ENCODE results near the gene ITGB1BP1.

Gene ITGB1BP1

DNA sequence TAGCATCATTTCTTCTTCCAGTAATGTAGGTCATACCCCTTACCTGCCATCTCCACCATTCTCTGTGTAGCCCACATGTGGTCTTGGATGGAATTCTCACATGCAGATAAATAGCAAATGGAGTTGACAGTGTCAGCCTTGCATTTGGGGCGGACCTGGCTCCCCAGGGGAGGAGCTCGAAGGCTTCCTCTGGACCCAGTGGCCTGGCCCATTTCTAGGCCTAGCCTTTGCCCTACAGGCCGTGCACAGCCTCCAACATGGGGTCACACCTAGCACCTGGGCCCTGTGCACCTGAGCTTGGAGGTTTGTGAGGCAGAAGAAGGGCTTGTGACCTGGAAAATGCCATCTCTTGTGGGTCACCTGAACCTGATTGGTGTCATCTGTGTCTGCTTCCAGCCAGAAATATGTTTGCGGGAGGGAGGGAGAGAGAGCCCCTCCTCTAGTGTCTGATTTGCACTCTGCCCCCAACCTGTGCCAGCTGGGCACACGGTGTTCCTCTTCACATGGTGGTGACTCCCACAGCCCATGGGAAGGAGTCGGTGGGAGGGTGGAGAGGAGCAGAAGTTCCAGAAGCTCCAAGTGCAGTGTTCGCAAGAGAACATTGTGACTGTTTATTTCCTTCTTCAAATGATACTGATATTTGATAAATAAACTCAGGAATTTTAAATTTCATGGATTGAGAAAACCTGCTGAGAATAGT lies 33.0 kb downstream of the ITGB1BP1 start:
- H3K9ac ChIP-seq (ENCODE audit: low read length) = no peak overlapping the region
- H3K4me2 ChIP-seq (ENCODE audit: low read length, poor library complexity, severe bottlenecking) = no peak overlapping the region
- H3K79me1 ChIP-seq (replicated peaks; ENCODE audit: low read length, poor library complexity, severe bottlenecking) = peaks cover 27% of the 10 kb centered on the region
- WGBS = 95% methylated on average over 6 of the region's 7 CpGs
- H3K4me1 ChIP-seq (ENCODE audit: control insufficient read depth, insufficient read depth, low read depth, low read length) = peaks cover 39% of the 10 kb centered on the region
- H2BK15ac ChIP-seq (ENCODE audit: low read depth, poor library complexity, severe bottlenecking) = no peak overlapping the region
- no peak for DNase-seq
- H3K14ac ChIP-seq (ENCODE audit: low read length in 2 of 2) = no peak overlapping the region
- H3K9me3 ChIP-seq (ENCODE audit: control insufficient read depth, low read length) = no peaks in the 10 kb centered on the region
- H3K27me3 ChIP-seq (ENCODE audit: control insufficient read depth in 1 of 2, insufficient read depth in 1 of 2, low read length in 2 of 2) = no peaks in the 10 kb centered on the region
- no peak overlapping the region for H2AK5ac ChIP-seq (ENCODE audit: low read length, severe bottlenecking)
- H3K18ac ChIP-seq (ENCODE audit: low read depth in 1 of 2, low read length in 2 of 2) = no peak overlapping the region
- peak overlapping the region in 1 of 2 experiments; percentile 24 for H2BK12ac ChIP-seq (ENCODE audit: low read length in 2 of 2)
- no peak overlapping the region for H2BK120ac ChIP-seq (ENCODE audit: low read depth, low read length)
- no peak overlapping the region for H2BK5ac ChIP-seq (ENCODE audit: low read depth, low read length, poor library complexity, severe bottlenecking)
- H2AFZ ChIP-seq (ENCODE audit: low read depth, low read length) = no peak overlapping the region
- H3K4me3 ChIP-seq (ENCODE audit: insufficient read depth in 1 of 2, low read depth in 1 of 2, low read length in 2 of 2) = no peak overlapping the region
- no peak overlapping the region for H3K27ac ChIP-seq (ENCODE audit: low read length, poor library complexity, severe bottlenecking)
- no peak overlapping the region for H4K8ac ChIP-seq (ENCODE audit: low read length)
- peak overlapping the region in 1 of 2 experiments; percentile 2 for H3K23ac ChIP-seq (ENCODE audit: low read length in 2 of 2)
- H3K36me3 ChIP-seq (ENCODE audit: control insufficient read depth in 1 of 2, insufficient read depth in 2 of 2, low read depth in 1 of 2, low read length in 2 of 2) = peaks cover 45 to 66% of the 10 kb centered on the region in 2 experiments
- H4K91ac ChIP-seq (ENCODE audit: low read length) = no peak overlapping the region
- no peak overlapping the region for H3K4ac ChIP-seq (ENCODE audit: low read depth in 1 of 2, low read length in 2 of 2)

DNA sequence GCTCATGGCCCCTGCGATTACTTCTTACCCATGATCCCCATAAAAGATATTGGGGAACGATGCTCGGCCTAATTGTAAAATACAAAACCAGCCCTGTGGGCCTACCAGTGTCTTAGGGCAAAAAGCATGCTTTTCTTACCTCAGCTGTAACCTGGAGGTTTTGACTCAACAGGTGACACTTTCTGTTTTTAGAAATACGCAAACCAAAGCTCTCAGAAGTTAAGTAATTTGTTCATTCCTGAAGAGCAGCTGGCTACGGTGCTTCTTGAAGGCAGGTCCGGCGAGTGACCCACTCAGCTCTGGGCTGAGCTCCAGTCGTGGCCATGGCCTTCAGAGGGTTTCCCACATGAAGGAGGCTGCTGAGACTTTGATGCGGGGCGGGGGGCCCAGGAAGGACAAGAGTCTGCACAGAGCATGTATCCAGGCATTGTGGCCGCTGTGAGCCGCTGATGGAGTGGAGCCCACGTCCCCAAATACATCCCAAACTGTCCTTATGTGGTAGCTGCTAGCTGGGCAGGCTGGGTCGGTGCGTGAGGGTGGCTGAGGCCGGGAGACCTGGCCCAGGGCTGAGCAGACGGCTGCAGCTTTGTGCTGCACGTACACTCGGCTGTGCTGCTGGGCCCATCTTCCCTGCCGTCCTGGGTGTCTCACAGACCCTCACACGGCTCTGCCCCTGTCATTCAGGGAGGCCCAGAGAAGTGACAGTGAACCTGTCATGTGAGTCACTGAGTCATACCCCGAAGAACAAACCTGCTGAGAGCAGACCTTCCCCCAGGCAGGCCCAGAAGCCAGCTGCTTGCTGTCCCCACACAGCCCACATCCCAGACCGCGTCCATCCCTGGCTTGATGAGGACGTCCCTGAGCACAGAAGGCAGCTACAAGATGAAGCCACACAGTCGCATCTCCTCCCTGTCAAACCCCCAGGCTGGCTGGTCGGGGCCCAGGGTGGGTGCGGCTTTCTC lies 34.1 kb downstream of the ITGB1BP1 start:
- Histone ChIP-seq H2BK15ac (ENCODE audit: low read depth, poor library complexity, severe bottlenecking) (no peak overlapping the region), H2BK12ac (ENCODE audit: low read length in 2 of 2) (peak overlapping the region in 1 of 2 experiments; percentile 10), H3K14ac (ENCODE audit: low read length in 2 of 2) (no peak overlapping the region), H3K9ac (ENCODE audit: low read length) (no peak overlapping the region), H4K91ac (ENCODE audit: low read length) (peak overlapping the region; percentile 29), H2AFZ (ENCODE audit: low read depth, low read length) (no peak overlapping the region), H3K4ac (ENCODE audit: low read depth in 1 of 2, low read length in 2 of 2) (no peak overlapping the region), H3K4me2 (ENCODE audit: low read length, poor library complexity, severe bottlenecking) (no peak overlapping the region), H3K36me3 (ENCODE audit: control insufficient read depth in 1 of 2, insufficient read depth in 2 of 2, low read depth in 1 of 2, low read length in 2 of 2) (peaks cover 47 to 68% of the 10 kb centered on the region in 2 experiments), H2AK5ac (ENCODE audit: low read length, severe bottlenecking) (peak overlapping the region; percentile 49), H2BK120ac (ENCODE audit: low read depth, low read length) (no peak overlapping the region), H3K4me3 (ENCODE audit: insufficient read depth in 1 of 2, low read depth in 1 of 2, low read length in 2 of 2) (no peak overlapping the region), H2BK5ac (ENCODE audit: low read depth, low read length, poor library complexity, severe bottlenecking) (no peak overlapping the region), H3K23ac (ENCODE audit: low read length in 2 of 2) (peak overlapping the region in 1 of 2 experiments; percentile 23), H3K27ac (ENCODE audit: low read length, poor library complexity, severe bottlenecking) (no peak overlapping the region), H3K9me3 (ENCODE audit: control insufficient read depth, low read length) (no peaks in the 10 kb centered on the region), H3K27me3 (ENCODE audit: control insufficient read depth in 1 of 2, insufficient read depth in 1 of 2, low read length in 2 of 2) (no peaks in the 10 kb centered on the region), H3K79me1 (replicated peaks; ENCODE audit: low read length, poor library complexity, severe bottlenecking) (peaks cover 21% of the 10 kb centered on the region), H3K4me1 (ENCODE audit: control insufficient read depth, insufficient read depth, low read depth, low read length) (peaks cover 38% of the 10 kb centered on the region), H4K8ac (ENCODE audit: low read length) (no peak overlapping the region), H3K18ac (ENCODE audit: low read depth in 1 of 2, low read length in 2 of 2) (no peak overlapping the region)
- 91% methylated on average over 28 of the region's 28 CpGs for WGBS
- DNase-seq = no peak

DNA sequence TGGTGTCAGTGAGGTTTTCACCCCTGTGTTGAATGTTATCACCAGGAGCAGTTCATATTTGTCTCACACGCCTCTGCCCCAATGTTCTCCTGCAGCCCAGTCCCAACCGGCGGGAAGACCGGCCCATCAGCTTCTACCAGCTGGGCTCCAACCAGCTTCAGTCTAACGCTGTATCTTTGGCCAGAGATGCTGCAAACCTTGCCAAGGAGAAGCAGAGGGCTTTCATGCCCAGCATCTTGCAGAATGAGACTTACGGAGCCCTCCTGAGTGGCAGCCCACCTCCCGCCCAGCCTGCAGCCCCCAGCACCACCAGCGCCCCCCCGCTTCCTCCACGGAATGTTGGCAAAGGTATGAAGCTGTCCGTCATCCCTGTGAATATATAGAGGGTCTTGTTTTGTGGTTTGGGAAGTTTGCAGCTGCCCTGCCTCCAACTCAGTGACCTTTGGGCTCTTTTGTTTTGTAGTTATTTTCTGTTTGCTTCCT lies 35.1 kb downstream of the ITGB1BP1 start:
- Histone ChIP-seq H2BK5ac (ENCODE audit: low read depth, low read length, poor library complexity, severe bottlenecking) (no peak overlapping the region), H2BK120ac (ENCODE audit: low read depth, low read length) (no peak overlapping the region), H3K4me1 (ENCODE audit: control insufficient read depth, insufficient read depth, low read depth, low read length) (peaks cover 34% of the 10 kb centered on the region), H3K14ac (ENCODE audit: low read length in 2 of 2) (no peak overlapping the region), H3K9me3 (ENCODE audit: control insufficient read depth, low read length) (no peaks in the 10 kb centered on the region), H3K36me3 (ENCODE audit: control insufficient read depth in 1 of 2, insufficient read depth in 2 of 2, low read depth in 1 of 2, low read length in 2 of 2) (peaks cover 49 to 75% of the 10 kb centered on the region in 2 experiments), H3K4ac (ENCODE audit: low read depth in 1 of 2, low read length in 2 of 2) (no peak overlapping the region), H2AK5ac (ENCODE audit: low read length, severe bottlenecking) (peak overlapping the region; percentile 22), H2AFZ (ENCODE audit: low read depth, low read length) (no peak overlapping the region), H3K27ac (ENCODE audit: low read length, poor library complexity, severe bottlenecking) (no peak overlapping the region), H3K18ac (ENCODE audit: low read depth in 1 of 2, low read length in 2 of 2) (no peak overlapping the region), H2BK15ac (ENCODE audit: low read depth, poor library complexity, severe bottlenecking) (no peak overlapping the region), H3K9ac (ENCODE audit: low read length) (no peak overlapping the region), H3K4me2 (ENCODE audit: low read length, poor library complexity, severe bottlenecking) (no peak overlapping the region), H3K4me3 (ENCODE audit: insufficient read depth in 1 of 2, low read depth in 1 of 2, low read length in 2 of 2) (no peak overlapping the region), H3K23ac (ENCODE audit: low read length in 2 of 2) (no peak overlapping the region), H3K79me1 (replicated peaks; ENCODE audit: low read length, poor library complexity, severe bottlenecking) (peaks cover 22% of the 10 kb centered on the region), H4K8ac (ENCODE audit: low read length) (no peak overlapping the region), H4K91ac (ENCODE audit: low read length) (no peak overlapping the region), H2BK12ac (ENCODE audit: low read length in 2 of 2) (no peak overlapping the region), H3K27me3 (ENCODE audit: control insufficient read depth in 1 of 2, insufficient read depth in 1 of 2, low read length in 2 of 2) (no peaks in the 10 kb centered on the region)
- no peak for DNase-seq
- 98% methylated on average over 11 of the region's 11 CpGs for WGBS

DNA sequence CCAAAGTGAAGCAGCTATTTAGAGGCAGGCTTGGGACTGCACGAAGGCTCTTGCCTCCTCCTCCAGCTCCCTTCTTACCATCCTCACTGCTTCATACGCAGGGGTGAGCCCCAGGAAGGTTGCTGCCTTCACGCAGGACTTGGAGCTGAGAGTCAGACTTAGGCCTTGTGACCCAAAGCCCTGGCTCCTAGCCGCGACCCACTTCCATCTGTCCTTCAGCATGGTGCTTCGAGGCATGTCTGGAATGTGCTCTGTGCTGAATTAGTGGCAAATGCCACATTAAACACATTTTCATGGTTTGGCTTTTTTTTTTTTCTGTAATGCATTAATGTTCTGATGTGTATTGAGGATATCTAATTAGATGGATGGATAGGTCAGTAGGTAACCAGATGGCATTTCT lies 37.5 kb downstream of the ITGB1BP1 start:
- DNase-seq = no peak
- Histone ChIP-seq H3K36me3 (ENCODE audit: control insufficient read depth in 1 of 2, insufficient read depth in 2 of 2, low read depth in 1 of 2, low read length in 2 of 2) (peaks cover 44 to 82% of the 10 kb centered on the region in 2 experiments), H4K8ac (ENCODE audit: low read length) (no peak overlapping the region), H3K23ac (ENCODE audit: low read length in 2 of 2) (no peak overlapping the region), H3K27ac (ENCODE audit: low read length, poor library complexity, severe bottlenecking) (peak overlapping the region; percentile 85), H3K18ac (ENCODE audit: low read depth in 1 of 2, low read length in 2 of 2) (no peak overlapping the region), H4K91ac (ENCODE audit: low read length) (no peak overlapping the region), H2AK5ac (ENCODE audit: low read length, severe bottlenecking) (peak overlapping the region; percentile 36), H3K4me1 (ENCODE audit: control insufficient read depth, insufficient read depth, low read depth, low read length) (peaks cover 28% of the 10 kb centered on the region), H2AFZ (ENCODE audit: low read depth, low read length) (no peak overlapping the region), H3K79me1 (replicated peaks; ENCODE audit: low read length, poor library complexity, severe bottlenecking) (peaks cover 20% of the 10 kb centered on the region), H3K4ac (ENCODE audit: low read depth in 1 of 2, low read length in 2 of 2) (no peak overlapping the region), H2BK120ac (ENCODE audit: low read depth, low read length) (no peak overlapping the region), H3K27me3 (ENCODE audit: control insufficient read depth in 1 of 2, insufficient read depth in 1 of 2, low read length in 2 of 2) (no peaks in the 10 kb centered on the region), H2BK15ac (ENCODE audit: low read depth, poor library complexity, severe bottlenecking) (no peak overlapping the region), H3K9me3 (ENCODE audit: control insufficient read depth, low read length) (no peaks in the 10 kb centered on the region), H3K4me3 (ENCODE audit: insufficient read depth in 1 of 2, low read depth in 1 of 2, low read length in 2 of 2) (no peak overlapping the region), H2BK12ac (ENCODE audit: low read length in 2 of 2) (no peak overlapping the region), H3K14ac (ENCODE audit: low read length in 2 of 2) (no peak overlapping the region), H3K9ac (ENCODE audit: low read length) (no peak overlapping the region), H2BK5ac (ENCODE audit: low read depth, low read length, poor library complexity, severe bottlenecking) (no peak overlapping the region), H3K4me2 (ENCODE audit: low read length, poor library complexity, severe bottlenecking) (no peak overlapping the region)
- WGBS = 89% methylated on average over 6 of the region's 6 CpGs

All from mesenchymal stem cell (in vitro differentiated cells and primary cell).